Activated CD8-positive, alpha-beta T cell treated with anti-CD3 and anti-CD28 coated beads, Interleukin-2, amount 10 ng/mL, durations not matched to agents 7 days and 5 days (primary cell): ENCODE results near the gene KCNC1. TPM values are rescaled to one million over a fixed set of nuclear protein-coding genes. Genes with fewer than 3 reads are reported as not detected.

Source experiments
- ATAC-seq: fragments of 150-1000 bp; cut with Tn5 transposase; one replicate; pipeline ENCODE4 v1.10.0; 2021; ENCODE audit warnings: moderate library complexity
- CTCF ChIA-PET: fragments of 350-600 bp; sonication (Branson Sonifier 250); formaldehyde crosslinking; loops from one replicate; lab custom pipeline; 2021; ENCODE audit warnings: antibody characterized with exemption; lab: Charles Lee
- POLR2A ChIA-PET: fragments of 350-600 bp; sonication (Branson Sonifier 250); formaldehyde crosslinking; loops from one replicate; lab custom pipeline; 2021; ENCODE audit warnings: antibody characterized with exemption; lab: Charles Lee
- DNase-seq: peaks from one replicate; pipeline ENCODE4 v3.0.0-alpha.2; 2020
- H3K27ac Mint-ChIP-seq: one replicate; pipeline ENCODE4 v1.8.0; 2021; ENCODE audit warnings: mild to moderate bottlenecking, mixed read lengths
- H3K27me3 Mint-ChIP-seq: one replicate; pipeline ENCODE4 v1.8.0; 2021; ENCODE audit warnings: low read depth, mixed read lengths
- H3K36me3 Mint-ChIP-seq: one replicate; pipeline ENCODE4 v1.8.0; 2021; ENCODE audit warnings: low read depth, mixed read lengths
- H3K4me1 Mint-ChIP-seq: one replicate; pipeline ENCODE4 v1.8.0; 2021; ENCODE audit warnings: low read depth, mixed read lengths
- H3K4me3 Mint-ChIP-seq: one replicate; pipeline ENCODE4 v1.8.0; 2021; ENCODE audit warnings: mild to moderate bottlenecking, mixed read lengths
- H3K9me3 Mint-ChIP-seq: one replicate; pipeline ENCODE4 v1.8.0; 2022; ENCODE audit warnings: mixed read lengths; ENCODE audit not compliant: insufficient read depth
- total RNA-seq, 2 experiments: library from RNA; stranded (reverse); gene quantifications; one replicate each; pipeline ENCODE4 v1.2.3, GENCODE V29; 2021

Gene KCNC1
- total RNA-seq, 2 experiments from 2014 or later: not detected

GRCh38 chr11:17793642-17794170 lies 59.1 kb downstream of the KCNC1 start:
- Mint-ChIP-seq H3K9me3 (no peaks in the 10 kb centered on the region), H3K27me3 (no peaks in the 10 kb centered on the region), H3K4me1 (no peaks in the 10 kb centered on the region), H3K27ac (no peak overlapping the region), H3K4me3 (no peak overlapping the region), H3K36me3 (no peaks in the 10 kb centered on the region)
- ATAC-seq: no peak
- ChIA-PET POLR2A (no interaction called here), CTCF (no interaction called here)
- no peak for DNase-seq

- CTCF ChIA-PET: no interaction called here
- DNase-seq (no peak), ATAC-seq (no peak)
- H3K9me3 Mint-ChIP-seq: no peaks in the 10 kb centered on the region
- no peak overlapping the region for H3K4me3 Mint-ChIP-seq
- no peaks in the 10 kb centered on the region for H3K36me3 Mint-ChIP-seq
- H3K27me3 Mint-ChIP-seq: no peaks in the 10 kb centered on the region
- no peak overlapping the region for H3K27ac Mint-ChIP-seq
- POLR2A ChIA-PET: no interaction called here
- no peaks in the 10 kb centered on the region for H3K4me1 Mint-ChIP-seq
Observed at GRCh38 chr11:17794981-17795380, 60.4 kb downstream of the KCNC1 start.

- ChIA-PET POLR2A (no interaction called here), CTCF (no interaction called here)
- Mint-ChIP-seq H3K4me3 (no peak overlapping the region), H3K9me3 (no peaks in the 10 kb centered on the region), H3K27ac (no peak overlapping the region), H3K36me3 (no peaks in the 10 kb centered on the region), H3K27me3 (no peaks in the 10 kb centered on the region), H3K4me1 (no peaks in the 10 kb centered on the region)
- ATAC-seq (no peak), DNase-seq (no peak)
Observed at GRCh38 chr11:17796154-17796553, 61.6 kb downstream of the KCNC1 start.

- Mint-ChIP-seq H3K36me3 (no peaks in the 10 kb centered on the region), H3K27ac (no peak overlapping the region), H3K4me3 (no peak overlapping the region), H3K9me3 (no peaks in the 10 kb centered on the region), H3K27me3 (no peaks in the 10 kb centered on the region), H3K4me1 (no peaks in the 10 kb centered on the region)
- POLR2A ChIA-PET: no interaction called here
- CTCF ChIA-PET: no interaction called here
- ATAC-seq: no peak
- DNase-seq: no peak
Observed at GRCh38 chr11:17798253-17798652, 63.7 kb downstream of the KCNC1 start.

GRCh38 chr11:17798716-17799115 lies 64.1 kb downstream of the KCNC1 start:
- Mint-ChIP-seq H3K36me3 (no peaks in the 10 kb centered on the region), H3K27me3 (no peaks in the 10 kb centered on the region), H3K9me3 (no peaks in the 10 kb centered on the region), H3K27ac (no peak overlapping the region), H3K4me1 (no peaks in the 10 kb centered on the region), H3K4me3 (no peak overlapping the region)
- DNase-seq (no peak), ATAC-seq (no peak)
- CTCF ChIA-PET: no interaction called here
- POLR2A ChIA-PET: no interaction called here

- ChIA-PET POLR2A (no interaction called here), CTCF (no interaction called here)
Observed at GRCh38 chr11:17799147-17799546, 64.6 kb downstream of the KCNC1 start.

GRCh38 chr11:17801166-17801565 lies 66.6 kb downstream of the KCNC1 start:
- Mint-ChIP-seq H3K36me3 (no peaks in the 10 kb centered on the region), H3K4me3 (no peak overlapping the region), H3K27me3 (no peaks in the 10 kb centered on the region), H3K4me1 (no peaks in the 10 kb centered on the region), H3K27ac (no peak overlapping the region), H3K9me3 (no peaks in the 10 kb centered on the region)
- DNase-seq: no peak
- ChIA-PET POLR2A (no interaction called here), CTCF (no interaction called here)
- ATAC-seq: no peak

More at GRCh38 chr11:17799147-17799546, 64.6 kb downstream of the KCNC1 start:
- no peak overlapping the region for H3K27ac Mint-ChIP-seq
- no peaks in the 10 kb centered on the region for H3K4me1 Mint-ChIP-seq
- no peaks in the 10 kb centered on the region for H3K9me3 Mint-ChIP-seq
- ATAC-seq: no peak
- H3K36me3 Mint-ChIP-seq: no peaks in the 10 kb centered on the region
- H3K4me3 Mint-ChIP-seq: no peak overlapping the region
- no peaks in the 10 kb centered on the region for H3K27me3 Mint-ChIP-seq
- DNase-seq: no peak

GRCh38 chr11:17802491-17802890 lies 67.9 kb downstream of the KCNC1 start:
- POLR2A ChIA-PET: no interaction called here
- H3K36me3 Mint-ChIP-seq: no peaks in the 10 kb centered on the region
- H3K9me3 Mint-ChIP-seq: no peaks in the 10 kb centered on the region
- H3K27ac Mint-ChIP-seq: no peak overlapping the region
- CTCF ChIA-PET: no interaction called here
- ATAC-seq (no peak), DNase-seq (no peak)
- no peaks in the 10 kb centered on the region for H3K27me3 Mint-ChIP-seq
- H3K4me3 Mint-ChIP-seq: no peak overlapping the region
- H3K4me1 Mint-ChIP-seq: no peaks in the 10 kb centered on the region

- H3K27ac Mint-ChIP-seq: no peak overlapping the region
- H3K27me3 Mint-ChIP-seq: no peaks in the 10 kb centered on the region
- no peaks in the 10 kb centered on the region for H3K4me1 Mint-ChIP-seq
Observed at GRCh38 chr11:17803754-17804334, 69.3 kb downstream of the KCNC1 start.

GRCh38 chr11:17805043-17805442 lies 70.5 kb downstream of the KCNC1 start:
- H3K9me3 Mint-ChIP-seq: no peaks in the 10 kb centered on the region
- DNase-seq (no peak), ATAC-seq (no peak)
- no peaks in the 10 kb centered on the region for H3K27me3 Mint-ChIP-seq
- ChIA-PET POLR2A (no interaction called here), CTCF (no interaction called here)
- no peak overlapping the region for H3K4me3 Mint-ChIP-seq
- H3K27ac Mint-ChIP-seq: no peak overlapping the region
- H3K36me3 Mint-ChIP-seq: no peaks in the 10 kb centered on the region
- H3K4me1 Mint-ChIP-seq: no peaks in the 10 kb centered on the region

More at GRCh38 chr11:17803754-17804334, 69.3 kb downstream of the KCNC1 start:
- Mint-ChIP-seq H3K9me3 (no peaks in the 10 kb centered on the region), H3K4me3 (no peak overlapping the region), H3K36me3 (no peaks in the 10 kb centered on the region)
- CTCF ChIA-PET: no interaction called here
- DNase-seq (no peak), ATAC-seq (no peak)
- POLR2A ChIA-PET: no interaction called here

- DNase-seq (no peak), ATAC-seq (no peak)
- CTCF ChIA-PET: no interaction called here
- Mint-ChIP-seq H3K4me1 (no peaks in the 10 kb centered on the region), H3K27me3 (no peaks in the 10 kb centered on the region), H3K9me3 (no peaks in the 10 kb centered on the region), H3K27ac (no peak overlapping the region), H3K36me3 (no peaks in the 10 kb centered on the region), H3K4me3 (no peak overlapping the region)
- POLR2A ChIA-PET: no interaction called here
Observed at GRCh38 chr11:17805873-17806272, 71.3 kb downstream of the KCNC1 start.

GRCh38 chr11:17807034-17807433 lies 72.5 kb downstream of the KCNC1 start:
- ATAC-seq: no peak
- Mint-ChIP-seq H3K27me3 (no peaks in the 10 kb centered on the region), H3K4me3 (no peak overlapping the region), H3K9me3 (no peaks in the 10 kb centered on the region), H3K27ac (no peak overlapping the region), H3K36me3 (no peaks in the 10 kb centered on the region), H3K4me1 (no peaks in the 10 kb centered on the region)
- no peak for DNase-seq
- CTCF ChIA-PET: no interaction called here
- POLR2A ChIA-PET: no interaction called here

GRCh38 chr11:17810041-17810440 lies 75.5 kb downstream of the KCNC1 start:
- ChIA-PET CTCF (no interaction called here), POLR2A (no interaction called here)
- H3K27me3 Mint-ChIP-seq: no peaks in the 10 kb centered on the region
- no peaks in the 10 kb centered on the region for H3K4me1 Mint-ChIP-seq
- DNase-seq (no peak), ATAC-seq (no peak)
- H3K4me3 Mint-ChIP-seq: no peak overlapping the region
- H3K9me3 Mint-ChIP-seq: no peaks in the 10 kb centered on the region
- no peak overlapping the region for H3K27ac Mint-ChIP-seq
- H3K36me3 Mint-ChIP-seq: no peaks in the 10 kb centered on the region
